OCI-LY3 (cell line): Measurements from ENCODE around the gene KRTAP5-10.

Source experiments
- EZH2phosphoT487 ChIP-seq: fragments of 200-600 bp; shearing (Covaris generic); IDR thresholded peaks from 2 replicates; pipeline ENCODE4 v1.6.1; 2018; ENCODE audit warnings: antibody characterized with exemption, mixed run types, low read depth
- TF ChIP-seq, protein P1 (sequence below): fragments of 200-600, 300-600 bp; sonication (generic); IDR thresholded peaks from 2 replicates; pipeline ENCODE4 v1.5.1; 2014; ENCODE audit warnings: antibody characterized with exemption, low read length, low read depth

DNA sequence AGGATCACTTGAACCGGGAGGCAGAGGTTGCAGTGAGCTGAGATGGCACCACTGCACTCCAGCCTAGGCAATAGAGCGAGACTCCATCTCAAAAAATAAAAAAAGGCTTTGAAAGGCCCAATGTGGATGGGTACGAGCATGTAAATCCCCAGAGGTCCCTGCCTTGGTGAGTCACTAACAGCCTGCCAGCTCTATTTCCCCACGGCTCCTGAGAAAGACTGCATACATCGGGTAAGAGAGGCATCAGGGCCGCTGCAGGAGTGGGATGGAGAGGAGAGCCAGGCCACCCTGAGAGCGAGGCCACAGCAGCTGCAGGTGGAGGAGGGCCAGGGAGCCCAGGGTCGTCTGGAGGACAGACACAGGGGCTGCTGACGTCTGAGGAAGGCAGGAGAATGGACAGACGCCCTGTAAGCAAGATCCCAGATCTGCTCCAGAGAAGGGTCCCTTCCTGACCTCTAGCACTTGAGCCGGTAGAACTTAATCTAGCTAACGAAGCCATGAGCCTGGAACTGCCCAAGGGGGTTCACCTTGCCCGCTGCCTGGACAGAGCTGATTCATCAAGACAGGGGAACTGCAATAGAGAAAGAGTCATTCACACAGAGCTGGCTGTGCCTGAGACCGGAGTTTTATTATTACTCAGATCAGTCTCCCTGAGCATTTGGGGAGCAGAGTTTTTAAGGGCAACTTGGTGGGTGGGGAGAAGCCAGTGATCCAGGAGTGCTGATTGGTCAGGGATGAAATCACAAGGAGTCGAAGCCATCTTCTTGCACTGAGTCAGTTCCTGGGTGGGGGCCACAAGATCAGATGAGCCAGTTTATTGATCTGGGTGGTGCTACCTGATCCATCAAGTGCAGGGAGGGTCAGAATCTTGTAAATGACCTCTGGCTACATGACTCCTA, 22.2 kb upstream of the KRTAP5-10 start:
- TF ChIP-seq, protein P1, sequence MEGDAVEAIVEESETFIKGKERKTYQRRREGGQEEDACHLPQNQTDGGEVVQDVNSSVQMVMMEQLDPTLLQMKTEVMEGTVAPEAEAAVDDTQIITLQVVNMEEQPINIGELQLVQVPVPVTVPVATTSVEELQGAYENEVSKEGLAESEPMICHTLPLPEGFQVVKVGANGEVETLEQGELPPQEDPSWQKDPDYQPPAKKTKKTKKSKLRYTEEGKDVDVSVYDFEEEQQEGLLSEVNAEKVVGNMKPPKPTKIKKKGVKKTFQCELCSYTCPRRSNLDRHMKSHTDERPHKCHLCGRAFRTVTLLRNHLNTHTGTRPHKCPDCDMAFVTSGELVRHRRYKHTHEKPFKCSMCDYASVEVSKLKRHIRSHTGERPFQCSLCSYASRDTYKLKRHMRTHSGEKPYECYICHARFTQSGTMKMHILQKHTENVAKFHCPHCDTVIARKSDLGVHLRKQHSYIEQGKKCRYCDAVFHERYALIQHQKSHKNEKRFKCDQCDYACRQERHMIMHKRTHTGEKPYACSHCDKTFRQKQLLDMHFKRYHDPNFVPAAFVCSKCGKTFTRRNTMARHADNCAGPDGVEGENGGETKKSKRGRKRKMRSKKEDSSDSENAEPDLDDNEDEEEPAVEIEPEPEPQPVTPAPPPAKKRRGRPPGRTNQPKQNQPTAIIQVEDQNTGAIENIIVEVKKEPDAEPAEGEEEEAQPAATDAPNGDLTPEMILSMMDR: no peak
- no peak for TF ChIP-seq EZH2phosphoT487
